ENCODE measurements around the gene TNIP3.

Gene TNIP3

DNA sequence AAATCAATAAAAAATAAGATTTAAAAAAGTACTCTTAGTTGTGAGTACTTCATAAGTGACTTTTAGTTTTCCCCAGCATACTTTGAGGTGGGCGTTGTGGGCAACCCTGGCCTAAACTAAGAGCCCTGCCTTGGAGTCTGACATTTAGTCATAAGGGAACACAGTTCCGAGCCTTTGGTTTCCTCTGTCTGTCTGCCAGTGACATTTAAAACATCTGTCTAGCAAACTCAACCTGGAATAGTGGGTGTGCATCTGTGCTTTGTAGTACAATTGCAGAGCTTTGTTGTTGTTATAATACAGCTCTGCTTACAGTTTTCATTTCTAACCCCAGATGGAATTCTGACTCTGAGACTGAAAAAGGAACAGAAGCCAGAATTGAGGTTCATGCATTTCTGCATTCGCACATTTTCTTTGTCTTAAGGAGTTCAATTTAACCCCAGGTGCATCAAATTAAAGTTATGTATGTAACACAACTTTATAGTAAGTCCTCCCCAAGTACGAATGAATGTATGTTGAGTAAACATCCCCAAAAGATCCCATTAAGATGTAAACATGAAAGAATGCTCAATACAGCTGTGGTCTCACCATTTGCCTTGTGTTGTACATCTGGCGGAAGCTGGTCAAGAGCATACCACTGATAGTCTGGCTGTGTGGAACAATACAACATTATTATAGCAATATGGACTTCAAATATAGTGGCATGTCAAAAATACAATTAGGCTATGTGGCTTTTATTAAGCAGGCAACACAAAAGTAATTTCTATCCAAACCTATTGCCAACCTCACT is 25.9 kb downstream of the TNIP3 start:
- no peak for DNase-seq (ENCODE audit: low read depth)

DNA sequence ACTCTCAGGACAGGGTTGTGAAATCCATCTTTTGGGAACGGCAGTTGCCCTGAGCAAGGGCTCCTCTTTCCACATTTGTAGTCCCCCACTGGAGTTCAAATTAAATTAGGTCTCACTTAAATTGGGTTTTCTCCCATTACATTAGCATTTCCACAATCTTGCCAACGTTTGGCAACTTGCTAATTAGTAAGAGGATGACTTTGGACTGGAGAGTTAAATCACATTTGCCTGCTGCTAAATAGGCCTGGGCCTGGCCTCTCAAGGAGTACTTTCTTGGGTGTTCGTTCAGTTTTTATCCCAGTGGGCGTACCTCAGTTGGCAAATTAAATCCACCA is 33.8 kb downstream of the TNIP3 start:
- DNase-seq (ENCODE audit: low read depth) = no peak

DNA sequence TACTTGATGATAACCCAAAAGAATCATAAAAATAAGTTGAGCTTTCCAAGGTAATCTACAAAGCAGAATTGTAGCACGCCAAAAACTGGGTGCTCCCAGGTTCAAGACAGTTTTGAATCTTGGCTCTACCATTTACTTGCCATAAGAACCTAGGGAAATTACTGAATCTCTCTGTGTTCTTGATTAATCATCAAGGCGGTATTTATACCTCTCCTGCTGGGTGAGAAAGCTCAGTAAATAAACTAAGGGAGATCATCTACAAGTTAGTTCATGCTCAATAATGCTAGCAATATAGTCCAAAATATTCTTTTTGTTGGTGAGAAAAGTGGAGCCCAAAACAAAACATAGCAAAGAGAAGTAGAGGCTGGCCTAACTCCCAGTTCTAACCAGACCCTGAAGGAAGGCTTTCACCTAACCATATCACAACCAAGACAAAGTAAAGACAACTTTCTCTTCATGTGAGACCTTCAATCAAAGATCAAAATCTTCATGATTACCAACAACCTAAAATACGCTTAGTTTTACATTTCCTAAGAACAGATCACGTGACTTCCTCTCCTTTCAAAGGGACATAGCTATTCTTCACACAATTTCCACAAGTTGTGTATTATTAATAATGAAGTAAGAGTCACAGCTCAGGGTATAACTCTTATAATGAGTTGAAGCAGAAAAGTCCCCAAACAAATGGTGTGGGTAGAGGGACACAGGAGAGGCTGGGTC is 34.4 kb downstream of the TNIP3 start:
- DNase-seq (ENCODE audit: low read depth) = no peak

DNA sequence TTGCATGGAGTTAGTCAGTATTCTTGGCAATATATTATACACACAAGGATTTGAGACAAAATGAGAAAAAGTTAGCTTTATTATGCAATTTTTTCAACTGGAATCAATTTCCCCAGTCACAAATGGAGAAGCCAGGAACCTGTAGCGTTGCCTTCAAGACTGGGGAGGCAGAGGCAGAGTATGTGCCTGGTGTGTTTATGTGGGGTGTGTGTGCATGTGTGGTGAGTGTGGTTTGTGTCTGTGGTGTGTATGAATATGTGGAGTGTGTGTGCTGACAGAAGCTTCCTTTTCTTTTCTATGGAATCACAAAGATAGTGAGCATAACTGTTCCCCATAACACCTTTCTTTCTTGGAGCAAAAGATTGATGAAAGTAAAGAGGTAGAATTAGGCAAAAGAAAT is 37.0 kb downstream of the TNIP3 start:
- DNase-seq (ENCODE audit: low read depth) = no peak

DNA sequence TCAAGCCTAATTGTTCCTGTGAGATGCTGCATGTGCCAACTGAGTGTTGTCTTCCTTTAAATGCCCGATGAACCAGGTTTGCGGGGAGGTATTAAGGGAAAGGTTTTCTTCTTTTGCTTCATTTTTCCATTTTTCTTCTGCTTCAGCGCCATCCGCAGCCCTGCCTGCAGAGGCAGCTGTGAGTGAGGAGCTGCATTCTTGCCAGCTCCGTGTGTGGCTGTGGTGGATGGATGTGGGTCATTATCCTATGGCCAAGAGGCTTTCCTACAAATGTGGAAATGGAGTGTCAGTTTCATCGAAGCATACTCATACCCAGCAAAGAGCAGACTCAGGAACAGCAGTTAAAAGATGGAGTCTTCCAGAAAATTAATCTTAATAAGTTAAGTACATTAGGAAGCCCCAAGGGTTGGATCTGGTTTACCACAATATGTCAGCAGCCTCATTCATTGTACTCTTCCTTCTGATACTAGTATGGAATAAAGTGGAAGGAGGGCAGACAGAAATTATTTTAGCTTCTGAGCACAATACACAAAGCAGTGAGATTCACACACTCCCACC is 37.6 kb downstream of the TNIP3 start:
- DNase-seq (ENCODE audit: low read depth) = no peak

DNA sequence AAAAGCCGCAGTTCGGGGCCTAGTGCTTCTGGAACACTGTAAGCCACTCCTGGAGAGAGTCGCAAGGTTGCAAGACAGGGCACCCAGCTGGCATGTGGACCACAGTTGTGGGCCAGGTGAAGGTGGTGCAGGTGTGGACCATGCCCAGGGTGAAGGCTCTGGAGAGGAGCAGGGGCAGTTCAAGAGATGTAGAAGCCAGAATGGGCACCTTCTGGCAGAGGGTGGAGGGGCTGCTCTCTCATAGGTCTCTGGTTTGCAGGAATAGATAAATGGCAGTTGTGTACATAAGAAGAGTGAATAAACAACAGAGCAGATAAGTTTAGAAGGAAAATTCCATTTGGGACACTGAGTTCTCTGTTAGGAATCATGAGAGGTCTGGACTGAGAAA is 38.6 kb downstream of the TNIP3 start:
- DNase-seq (ENCODE audit: low read depth) = no peak

DNA sequence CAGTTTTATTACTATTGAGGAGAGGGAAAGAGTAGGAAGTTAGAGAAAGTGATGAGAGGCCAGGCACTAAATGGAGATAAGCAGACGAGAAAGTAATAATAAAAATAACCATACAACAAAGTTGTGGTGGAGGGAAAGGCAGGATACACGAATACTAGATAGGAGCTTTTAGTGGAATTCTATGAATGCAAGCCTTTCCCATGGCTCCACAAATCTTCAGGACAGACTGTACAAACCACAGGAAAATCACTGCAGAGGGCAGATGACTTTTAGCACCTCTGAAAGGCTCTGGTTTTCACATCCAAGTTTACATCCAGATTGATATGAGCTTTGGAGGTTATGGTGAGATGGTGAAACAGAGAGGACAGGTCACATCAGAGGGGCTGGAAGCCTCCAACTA is 41.5 kb downstream of the TNIP3 start:
- no peak for DNase-seq (ENCODE audit: low read depth)

DNA sequence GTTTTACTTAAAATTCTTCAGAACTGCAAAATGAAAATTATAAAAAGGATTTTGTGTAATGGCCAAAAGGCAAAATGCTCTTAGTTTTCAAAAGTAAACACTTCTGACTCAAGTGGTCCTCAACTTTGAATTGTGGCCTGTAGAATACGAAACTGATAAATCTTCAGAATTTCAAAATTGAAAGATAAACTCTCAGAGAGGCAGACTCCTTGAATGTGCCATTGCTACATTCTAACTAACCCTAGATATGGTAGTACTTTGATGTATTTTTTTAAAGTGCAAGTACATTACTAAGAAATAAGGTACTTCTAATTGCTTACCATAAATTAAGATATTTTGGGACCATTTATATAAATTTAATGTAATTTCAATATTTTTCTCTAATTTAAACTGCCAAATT is 44.4 kb downstream of the TNIP3 start:
- no peak for DNase-seq (ENCODE audit: low read depth)

DNA sequence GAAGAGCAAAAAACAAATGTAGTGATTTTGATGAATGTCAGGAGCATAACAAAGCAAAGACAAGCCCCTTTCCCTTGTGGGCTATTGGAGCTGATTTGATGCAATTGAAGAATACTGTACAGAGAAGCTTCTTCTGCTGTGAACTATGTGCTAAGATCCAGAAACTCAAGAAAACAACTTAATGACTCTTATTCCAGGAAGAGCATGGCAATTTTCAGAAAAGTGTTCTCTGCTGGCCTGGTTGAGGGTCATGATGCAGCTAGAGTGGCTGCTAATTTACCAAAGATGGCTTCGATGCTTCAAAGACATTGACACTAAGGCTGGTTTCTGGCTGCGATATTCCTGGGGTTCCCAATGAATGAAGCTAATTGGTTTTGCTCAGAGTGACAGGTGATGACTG is 45.8 kb downstream of the TNIP3 start:
- no peak for DNase-seq (ENCODE audit: low read depth)

DNA sequence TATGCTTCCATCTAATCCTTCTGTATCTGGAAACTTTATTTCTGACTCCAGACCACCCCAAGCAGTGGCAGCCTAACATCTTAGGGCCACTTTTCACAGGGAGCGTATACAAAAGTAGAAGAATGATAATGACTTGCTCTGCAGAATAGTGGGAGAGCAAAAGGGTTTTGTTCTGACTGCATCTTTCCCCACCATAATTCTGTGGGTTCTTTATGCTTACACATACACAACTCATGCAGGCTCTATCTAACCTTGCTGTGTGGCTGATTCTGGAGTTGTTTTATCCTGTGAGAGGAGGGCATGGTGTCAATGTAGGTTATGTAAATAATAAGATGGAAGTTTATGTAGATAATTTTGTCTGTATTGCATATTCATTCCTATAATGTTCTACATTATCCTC is 49.4 kb downstream of the TNIP3 start:
- no peak for DNase-seq (ENCODE audit: low read depth)

DNA sequence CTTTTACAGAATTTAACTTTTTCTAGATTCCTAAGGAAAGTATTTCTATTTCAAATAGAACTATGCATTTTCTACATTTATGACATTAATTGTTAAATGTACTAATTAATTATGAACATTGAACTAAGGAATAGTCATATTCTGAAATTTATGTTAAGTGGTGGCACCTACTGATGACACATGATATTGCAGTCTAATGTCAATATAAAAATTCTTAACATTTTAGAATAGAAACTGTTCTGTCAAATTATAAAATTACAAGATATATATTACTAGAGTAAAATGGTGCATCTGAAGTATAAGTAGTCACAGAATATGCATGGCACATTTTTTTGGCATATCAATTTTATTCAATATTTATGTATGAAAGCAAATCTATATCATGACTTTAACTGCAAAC is 51.6 kb downstream of the TNIP3 start:
- DNase-seq (ENCODE audit: low read depth) = no peak

DNA sequence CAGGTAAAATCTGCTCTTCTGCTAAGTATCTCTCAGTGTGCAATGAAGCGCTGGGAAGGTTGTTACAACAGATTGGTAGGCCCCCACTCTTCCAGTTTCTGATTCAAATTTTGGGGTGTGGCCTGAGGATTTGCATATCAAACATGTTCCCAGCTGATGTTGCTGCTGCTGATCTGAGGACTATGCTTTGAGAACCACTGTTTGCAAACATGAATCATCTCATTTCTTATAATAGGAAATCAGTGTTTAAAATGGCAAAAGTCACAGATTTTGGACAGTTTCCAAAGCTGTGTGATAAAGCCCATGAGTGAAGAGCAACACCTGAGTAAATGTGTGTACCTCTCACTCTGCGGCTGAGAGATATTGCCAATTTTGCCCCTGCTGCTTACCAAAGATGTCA is 55.6 kb downstream of the TNIP3 start:
- no peak for DNase-seq (ENCODE audit: low read depth)

DNA sequence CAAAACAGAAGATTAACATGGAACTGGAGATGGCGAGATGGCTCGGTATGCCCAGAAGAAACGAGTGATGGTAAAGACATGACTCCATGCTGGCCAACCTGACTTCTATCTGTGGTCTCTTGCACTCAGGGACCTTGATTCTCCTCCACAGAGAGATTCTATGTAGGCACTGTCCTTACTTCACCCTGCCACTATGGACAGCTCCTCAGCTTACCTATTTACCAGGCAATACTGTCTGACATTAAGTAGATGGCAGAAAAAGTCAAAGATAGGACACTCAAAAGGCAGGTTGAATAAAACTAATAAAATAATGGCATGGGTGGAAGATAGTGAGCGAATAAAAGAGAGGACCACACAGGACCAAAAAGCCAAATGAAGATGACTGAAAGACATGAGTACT is 56.6 kb downstream of the TNIP3 start:
- no peak for DNase-seq (ENCODE audit: low read depth)

DNA sequence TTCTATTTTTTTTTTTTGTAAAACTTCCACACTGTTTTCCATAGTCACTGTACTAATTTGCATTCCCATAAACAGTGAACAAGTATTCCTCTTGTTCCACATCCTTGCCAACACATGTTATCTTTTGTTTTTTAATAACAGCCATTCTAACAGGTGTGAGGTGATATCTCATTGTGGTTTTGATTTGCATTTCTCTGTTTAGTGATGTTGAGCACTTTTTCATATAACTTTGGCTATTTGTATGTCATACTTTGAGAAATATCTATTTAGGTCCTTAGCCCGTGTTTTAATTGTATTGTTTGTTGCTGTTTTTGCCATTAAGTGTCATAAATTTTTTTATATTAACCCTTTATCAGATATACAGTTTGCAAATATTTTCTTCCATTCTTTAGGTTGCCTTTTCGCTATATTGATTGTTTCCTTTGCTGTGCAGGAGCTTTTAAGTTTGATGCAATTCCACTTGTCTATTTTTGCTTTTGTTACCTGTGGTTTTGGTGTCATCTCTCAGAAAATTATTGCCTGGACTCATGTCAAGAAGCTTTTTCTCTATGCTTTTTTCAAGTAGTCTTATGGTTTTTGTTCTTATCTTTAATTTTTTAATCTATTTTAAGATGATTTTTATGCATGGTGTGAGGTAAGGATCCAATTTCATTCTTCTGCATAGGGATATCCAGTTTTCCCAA is 63.9 kb downstream of the TNIP3 start:
- DNase-seq (ENCODE audit: low read depth) = no peak

DNA sequence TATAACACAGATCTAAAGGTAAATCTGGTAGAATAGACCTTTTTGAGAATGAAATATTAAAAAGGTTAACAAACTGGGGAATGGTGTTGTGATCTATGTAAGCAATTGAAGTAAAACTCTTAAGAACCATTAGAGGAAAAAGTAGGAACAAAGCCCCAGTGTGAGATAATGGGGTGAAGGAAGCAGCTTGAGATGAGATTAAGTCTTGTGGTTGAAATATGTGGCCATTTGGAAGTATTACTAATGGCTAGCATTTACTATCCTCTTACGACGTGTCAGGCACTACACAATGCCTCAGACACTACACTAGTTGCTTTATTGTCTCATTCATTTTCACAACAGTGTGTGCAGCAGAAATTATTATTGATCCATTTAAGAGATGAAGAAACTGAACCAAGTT is 65.9 kb downstream of the TNIP3 start:
- no peak for DNase-seq (ENCODE audit: low read depth)

DNA sequence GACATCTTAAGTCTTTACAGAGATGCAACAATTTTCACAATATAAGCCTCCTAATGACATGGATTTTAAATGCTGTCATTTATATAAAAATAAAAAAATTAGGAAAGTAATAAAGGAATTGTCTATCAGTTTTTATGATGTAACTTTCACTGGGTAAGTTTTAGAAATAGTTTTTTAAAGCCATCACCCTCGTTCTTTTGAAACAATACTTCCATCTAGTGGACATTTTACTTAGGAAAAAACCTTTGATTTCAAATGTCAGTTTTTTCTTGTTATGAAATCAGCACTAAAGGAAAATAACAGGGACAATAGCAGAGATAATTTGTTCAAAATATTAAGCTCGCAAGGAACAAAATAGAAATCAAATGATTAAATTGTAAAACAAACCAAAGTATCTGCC is 67.5 kb downstream of the TNIP3 start:
- DNase-seq (ENCODE audit: low read depth) = no peak

DNA sequence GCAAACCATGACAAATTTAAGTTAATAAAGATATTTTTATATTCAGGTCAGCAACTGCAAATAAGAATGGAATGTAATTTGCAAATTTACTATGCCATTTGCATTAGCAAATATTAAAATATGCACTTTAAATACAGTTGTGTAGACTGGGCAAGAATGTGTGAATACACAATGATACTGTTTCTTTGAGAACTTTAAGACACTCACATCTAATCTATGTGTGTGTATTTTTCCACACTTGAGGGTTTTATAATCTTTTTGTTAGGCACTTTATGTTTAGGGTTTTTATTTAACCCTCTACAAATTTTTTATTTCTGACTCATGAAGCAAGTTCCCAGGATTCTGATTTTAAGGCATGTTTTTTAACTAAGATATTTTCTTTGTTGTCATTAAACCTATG is 67.9 kb downstream of the TNIP3 start:
- DNase-seq (ENCODE audit: low read depth) = no peak

DNA sequence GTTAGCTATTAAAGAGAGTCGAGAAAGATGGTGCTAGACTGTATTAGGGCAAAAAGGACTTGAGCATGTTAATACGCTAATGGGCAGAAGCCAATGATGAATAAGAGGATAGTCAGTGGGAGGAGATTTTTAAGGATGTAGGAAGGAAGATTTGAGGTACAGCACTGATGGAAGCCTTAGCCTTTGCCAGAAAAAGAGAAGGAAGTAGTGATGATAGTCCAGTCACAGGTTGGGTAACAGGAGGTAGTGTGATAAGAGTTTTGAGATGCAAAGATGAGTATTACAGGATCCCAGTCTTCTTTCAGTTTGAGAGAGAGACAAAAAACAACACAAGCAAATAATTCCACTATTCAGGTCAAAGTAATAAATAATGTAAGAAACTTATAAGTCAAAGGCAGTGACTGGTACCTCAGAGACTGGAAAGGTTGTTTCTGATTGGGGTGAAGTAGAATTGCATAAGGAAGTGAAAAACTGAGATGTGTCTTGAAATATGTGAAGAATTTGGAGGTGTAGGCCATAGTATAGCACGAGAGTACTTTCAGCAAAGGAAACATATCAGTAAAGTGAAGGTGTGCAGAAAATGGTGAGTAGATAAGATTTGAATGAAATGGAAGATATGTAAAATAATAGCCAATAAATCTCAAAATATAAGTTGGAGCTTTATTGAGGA is 69.7 kb downstream of the TNIP3 start:
- DNase-seq (ENCODE audit: low read depth) = no peak

DNA sequence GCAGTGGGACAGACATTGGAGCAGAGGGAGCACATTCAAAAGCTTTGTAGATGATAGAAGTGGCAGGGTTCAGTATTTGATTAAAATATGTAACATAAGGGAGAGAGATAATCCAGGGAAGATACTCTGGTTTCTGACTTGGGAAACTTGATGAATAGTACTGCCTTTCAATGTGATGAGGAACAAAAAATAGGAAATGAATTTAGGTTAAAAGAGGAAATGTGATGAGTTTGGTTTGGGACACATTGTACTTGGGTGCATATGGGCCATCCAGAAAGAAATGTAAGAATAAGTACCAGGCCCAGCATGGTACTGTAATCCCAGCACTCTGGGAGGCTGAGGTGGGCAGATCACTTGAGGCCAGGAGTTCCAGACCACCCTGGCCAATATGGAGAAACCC is 70.9 kb downstream of the TNIP3 start:
- no peak for DNase-seq (ENCODE audit: low read depth)

DNA sequence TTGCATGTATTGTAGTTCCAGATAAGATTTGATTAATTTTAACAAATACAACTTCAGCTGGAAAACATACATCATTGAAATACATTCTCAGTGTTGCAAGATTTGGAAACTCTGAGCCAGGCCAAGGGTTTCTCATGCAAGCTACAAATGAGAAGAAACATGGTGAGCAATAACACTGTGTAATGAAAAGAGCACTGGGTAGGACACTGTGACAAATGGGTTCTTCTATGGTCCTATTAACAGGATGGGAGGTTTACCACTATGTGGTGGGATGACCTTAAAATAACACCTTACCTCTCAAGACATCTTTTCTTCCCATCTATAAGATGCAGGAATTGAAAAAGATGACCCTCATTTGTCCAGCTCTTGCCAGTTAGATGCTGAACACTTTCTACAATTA is 72.2 kb downstream of the TNIP3 start:
- no peak for DNase-seq (ENCODE audit: low read depth)

DNA sequence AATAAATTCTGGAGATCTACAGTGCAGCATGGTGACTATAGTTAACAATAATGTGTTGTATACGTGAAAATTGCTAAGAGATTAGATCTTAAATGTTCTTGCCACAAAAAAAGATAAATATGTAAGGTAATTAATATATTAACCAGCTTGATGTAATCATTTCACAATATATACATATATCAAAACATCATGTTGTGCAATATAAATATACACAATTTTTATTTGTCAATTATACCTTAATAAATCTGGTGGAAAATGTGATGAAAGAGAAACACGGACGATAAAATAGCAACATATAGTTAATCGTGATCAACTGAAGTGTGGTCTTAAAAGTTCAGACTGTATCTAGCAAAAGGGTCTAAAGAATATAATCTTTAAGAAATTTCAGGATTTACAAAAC is 75.3 kb downstream of the TNIP3 start:
- DNase-seq (ENCODE audit: low read depth) = no peak

Data from T-helper 22 cell (primary cell).